NCI-H2107 treated with DMSO at 0.1 percent for 48 hours (cell line): ENCODE results near the gene CEP57.

Source experiments
- DNase-seq: peaks from one replicate; lab custom pipeline; 2025; ENCODE audit not compliant: unreplicated experiment; lab: John Stamatoyannopoulos, UW

Gene CEP57

DNA sequence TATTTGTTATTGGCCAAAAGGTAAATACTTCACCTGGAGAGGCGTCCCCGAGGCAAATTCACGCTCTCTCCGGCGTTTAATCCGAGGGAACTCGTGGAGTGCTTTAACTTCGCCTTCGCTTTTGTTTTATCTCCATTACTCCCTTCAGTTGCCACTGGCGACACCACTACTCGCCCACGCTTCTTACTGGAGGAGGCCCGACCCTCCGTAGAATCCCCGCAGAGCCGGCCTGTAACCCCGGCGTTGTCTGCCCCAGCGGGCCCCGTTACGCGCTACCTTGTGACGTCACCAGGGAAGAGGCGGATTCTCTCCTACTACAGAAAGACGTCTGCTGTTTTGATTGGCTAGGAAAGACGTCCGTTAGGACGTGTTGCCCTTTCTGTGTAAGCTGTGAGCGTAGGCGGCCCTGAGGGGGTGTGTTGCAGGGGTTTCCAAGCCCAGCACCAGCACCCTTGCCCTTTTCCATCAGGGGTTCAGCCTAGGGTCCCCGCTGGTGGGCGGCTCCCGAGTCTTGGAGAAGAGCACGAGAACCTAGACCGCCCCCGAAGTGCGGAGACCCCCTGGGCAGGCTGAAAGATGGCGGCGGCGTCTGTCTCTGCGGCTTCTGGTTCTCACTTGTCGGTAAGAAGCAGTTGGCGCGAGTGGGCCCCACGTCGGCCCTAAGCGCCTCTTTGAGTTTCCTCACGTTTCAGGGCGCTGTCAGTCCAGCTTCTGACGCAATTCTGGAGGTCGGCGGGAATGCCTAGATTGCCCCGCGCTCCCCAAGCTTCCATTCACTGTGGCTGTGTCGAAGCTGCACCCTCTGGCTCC, at the start of gene CEP57:
Gene CEP57 (plus strand): TSS at position 376 of the 810 bp plus-strand sequence. CDS start 201 bp downstream, at position 577.
- peak; percentile 87 for DNase-seq

GRCh38 chr11:95750101-95750500, 40.2 kb upstream of the CEP57 start:
- no peak for DNase-seq

GRCh38 chr11:95751515-95751914, 38.8 kb upstream of the CEP57 start:
- DNase-seq, result no peak

DNA sequence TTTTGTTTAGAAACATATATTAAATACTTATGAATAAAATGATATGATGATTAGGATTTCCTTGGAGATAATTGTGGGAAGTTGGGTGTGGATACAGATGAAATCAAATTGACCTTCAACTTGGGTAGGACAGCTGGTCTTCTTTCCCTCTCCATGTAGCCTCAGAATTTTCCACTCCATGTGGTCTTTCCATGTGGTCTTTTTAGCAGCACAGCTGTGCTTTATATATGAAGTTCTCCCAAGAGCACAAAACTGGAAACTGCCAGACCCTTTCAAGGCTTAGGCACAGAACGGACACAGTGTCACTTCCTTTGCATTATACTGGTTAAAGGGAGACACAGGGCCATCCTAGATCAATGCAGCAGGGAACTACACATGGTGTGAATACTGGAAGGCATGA, 29.4 kb upstream of the CEP57 start:
- DNase-seq, result no peak

DNA sequence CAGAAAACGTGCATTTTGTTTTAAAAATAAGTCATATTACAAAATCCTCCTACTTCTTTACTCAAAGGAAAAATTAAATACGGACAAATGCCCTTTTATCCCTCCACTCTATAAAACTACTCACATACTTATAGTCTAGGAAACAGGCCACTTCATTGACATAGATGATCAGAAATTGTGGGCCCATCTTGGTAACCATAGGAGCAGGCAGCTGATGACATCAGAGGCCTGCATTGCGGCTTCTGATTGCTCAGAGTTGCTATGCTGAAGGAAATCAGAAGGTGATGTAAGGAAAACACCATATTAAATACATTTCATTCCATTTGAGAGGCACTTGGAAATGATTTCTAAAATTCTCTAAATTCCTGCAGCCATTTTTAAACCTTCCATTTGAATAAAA, 27.8 kb upstream of the CEP57 start:
- no peak for DNase-seq

- peak; percentile 80 for DNase-seq
These were observed 25.9 kb upstream of the CEP57 start for GRCh38 chr11:95764267-95764898.

- no peak for DNase-seq
These were observed 23.6 kb upstream of the CEP57 start for GRCh38 chr11:95766701-95767100.

- DNase-seq, result no peak
These were observed 22.8 kb upstream of the CEP57 start for GRCh38 chr11:95767498-95767897.

DNA sequence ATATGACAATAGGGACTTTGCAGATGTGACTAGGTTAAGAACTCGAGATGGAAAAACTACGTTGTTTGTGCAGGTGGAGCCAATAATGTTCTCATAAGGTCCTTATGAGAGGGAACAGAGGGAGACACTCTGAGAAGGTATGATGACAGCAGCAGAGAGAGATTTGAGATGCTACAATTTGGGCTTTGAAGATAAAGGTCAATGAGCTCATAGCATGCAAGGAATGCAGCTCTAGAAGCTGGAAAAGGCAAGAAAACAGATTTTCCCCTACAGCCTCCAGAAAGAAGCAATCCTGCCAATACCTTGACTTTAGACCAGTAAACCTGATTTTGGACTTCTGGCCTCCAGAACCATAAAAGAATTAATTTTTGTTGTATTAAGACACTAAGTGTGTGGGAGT, 21.8 kb upstream of the CEP57 start:
- DNase-seq, result no peak

- DNase-seq, result no peak
These were observed 13.4 kb upstream of the CEP57 start for GRCh38 chr11:95776859-95777258.

- no peak for DNase-seq
These were observed 11.6 kb upstream of the CEP57 start for GRCh38 chr11:95778699-95779098.

DNA sequence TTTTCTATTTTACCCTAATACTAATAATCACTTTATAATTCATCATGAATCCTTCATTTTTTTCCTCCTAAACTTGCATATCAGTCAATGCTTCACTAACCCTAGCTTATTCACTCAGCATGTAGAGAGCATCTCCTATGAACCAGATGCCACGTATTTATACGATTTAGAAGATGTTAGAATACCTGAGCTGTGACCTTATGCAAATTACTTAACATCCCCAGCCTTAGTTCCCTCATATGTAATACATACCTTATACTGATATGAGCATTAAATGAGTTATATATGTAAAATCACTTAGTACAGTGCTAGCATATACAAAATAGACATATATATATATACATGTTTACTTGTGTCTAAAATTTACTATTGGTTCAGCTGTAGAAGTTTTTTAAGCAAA, 9.8 kb upstream of the CEP57 start:
- DNase-seq, result no peak

DNA sequence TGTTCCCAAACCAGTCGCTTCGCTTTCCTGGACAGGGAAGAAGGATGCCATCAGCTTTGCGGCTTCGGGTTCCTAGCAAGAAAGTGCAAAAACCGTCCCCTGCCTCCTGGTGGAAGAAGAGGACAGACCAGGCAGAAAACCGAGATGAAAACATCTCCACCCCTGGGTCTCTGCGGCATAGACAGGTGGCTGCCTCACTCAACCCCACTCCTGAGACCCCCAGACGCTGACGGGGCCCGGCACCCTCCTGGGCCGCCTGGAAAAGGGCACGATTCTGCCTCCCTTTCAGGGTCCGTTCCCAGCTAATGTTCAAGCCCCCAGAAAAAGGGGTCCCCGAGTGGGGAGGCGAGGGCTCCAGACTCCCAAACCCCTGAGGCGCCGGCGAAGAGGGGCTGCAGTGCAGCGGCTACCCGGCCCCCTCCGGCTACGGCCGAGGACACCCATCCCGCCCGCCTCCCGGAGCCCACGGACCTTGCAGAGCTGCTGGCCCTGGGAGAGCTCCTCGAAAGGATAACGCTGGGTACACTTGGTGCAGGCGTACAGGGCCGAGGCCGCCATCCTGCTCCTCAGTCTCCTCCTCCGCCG, 1.3 kb upstream of the CEP57 start:
- no peak for DNase-seq

GRCh38 chr11:95789506-95790122, 684 bp upstream of the CEP57 start, which contains the start of gene FAM76B:
Gene FAM76B, minus strand, starts transcription at chr11:95789782. Its CDS starts 304 bp downstream, at chr11:95789478.
- DNase-seq, result peak; percentile 93

DNA sequence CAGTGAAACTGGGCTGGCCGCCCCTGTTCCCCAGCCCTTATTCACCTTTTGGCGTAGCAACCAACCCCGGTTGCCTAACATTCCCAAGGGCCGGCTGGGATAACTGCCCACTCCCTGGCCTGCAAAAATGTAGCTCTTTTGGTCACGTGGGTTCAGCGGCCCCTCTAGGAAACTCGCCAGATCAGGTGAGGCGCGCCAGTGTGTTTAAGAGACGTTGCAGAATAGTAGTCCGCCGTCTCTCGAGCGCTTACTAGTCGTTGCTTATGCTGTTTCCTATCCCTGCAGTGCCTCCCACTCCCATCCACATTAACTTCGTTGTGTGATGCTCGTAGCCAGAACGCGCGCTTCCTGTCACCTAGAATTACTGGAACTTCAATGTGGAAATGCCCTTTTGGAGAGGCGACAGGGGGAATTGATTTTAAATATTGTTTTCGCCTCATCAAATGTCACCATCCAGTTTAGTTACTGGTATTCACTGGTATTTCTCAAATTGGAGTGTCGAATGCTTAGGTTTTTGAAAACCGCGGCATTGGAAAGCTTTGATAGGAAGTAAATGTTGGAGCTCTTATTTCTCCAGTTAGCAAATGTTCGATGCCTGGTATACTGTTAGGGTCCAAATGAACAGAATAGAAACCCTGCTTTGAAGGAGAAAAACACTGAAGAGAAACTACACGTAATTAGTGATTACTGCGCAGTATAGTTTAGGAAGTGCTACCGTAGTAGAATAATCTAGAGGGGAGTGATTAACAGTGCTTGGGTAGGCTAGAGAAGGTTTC, 823 bp downstream of the CEP57 start:
- peak; percentile 20 for DNase-seq

DNA sequence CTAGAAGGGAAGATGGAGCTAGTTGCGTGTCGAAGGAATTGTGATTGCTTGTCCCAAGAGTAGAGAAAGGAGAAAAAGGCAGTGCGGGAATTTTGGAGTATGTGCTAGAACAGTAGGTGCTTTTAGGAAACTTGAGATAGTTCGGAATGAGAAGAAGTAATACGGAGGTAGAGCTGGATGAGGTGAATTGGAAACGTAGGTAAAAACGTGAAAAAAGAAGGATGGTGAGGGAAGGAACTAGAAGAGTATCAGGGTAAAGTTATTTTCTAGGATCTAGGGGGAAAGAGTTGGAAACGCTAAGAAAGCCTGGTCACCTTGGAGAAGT, 1.4 kb downstream of the CEP57 start:
- no peak for DNase-seq

DNA sequence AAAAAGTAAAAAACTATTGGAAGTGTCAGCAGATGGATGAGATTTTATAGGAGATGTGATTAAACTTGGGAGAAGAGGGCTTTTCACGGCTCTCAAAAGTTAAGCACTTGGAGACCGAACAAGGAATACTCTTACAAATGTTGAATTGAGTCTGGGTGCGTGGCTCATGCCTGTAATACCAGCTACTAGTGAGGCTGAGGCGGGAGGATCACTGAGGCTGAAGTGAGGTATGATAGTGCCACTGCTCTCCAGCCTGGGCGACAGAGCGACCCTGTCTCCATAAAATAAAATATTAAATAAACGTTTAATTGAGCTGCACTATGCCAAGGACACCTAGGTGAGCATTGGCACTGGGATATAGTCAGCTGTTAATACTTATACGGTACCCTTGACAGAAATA, 1.9 kb downstream of the CEP57 start:
- no peak for DNase-seq

DNA sequence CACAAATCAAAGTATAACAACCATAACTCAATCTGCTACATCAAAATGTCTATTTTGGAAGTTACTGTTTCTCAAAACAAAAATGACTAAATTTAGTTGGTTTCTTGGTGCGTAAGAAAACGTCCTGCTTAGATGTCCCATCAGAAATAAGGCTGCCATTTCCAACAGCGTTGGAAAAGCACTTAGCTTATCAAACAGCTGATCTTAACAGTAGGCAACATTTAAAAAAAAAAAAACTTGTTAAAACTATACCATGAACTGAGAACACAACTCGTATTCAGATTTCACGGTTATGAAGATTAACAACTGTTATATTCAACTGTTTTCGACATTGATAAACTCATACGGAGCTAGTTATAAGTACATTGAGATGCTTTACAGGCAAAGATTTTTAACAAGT, 2.4 kb downstream of the CEP57 start:
- DNase-seq, result no peak

DNA sequence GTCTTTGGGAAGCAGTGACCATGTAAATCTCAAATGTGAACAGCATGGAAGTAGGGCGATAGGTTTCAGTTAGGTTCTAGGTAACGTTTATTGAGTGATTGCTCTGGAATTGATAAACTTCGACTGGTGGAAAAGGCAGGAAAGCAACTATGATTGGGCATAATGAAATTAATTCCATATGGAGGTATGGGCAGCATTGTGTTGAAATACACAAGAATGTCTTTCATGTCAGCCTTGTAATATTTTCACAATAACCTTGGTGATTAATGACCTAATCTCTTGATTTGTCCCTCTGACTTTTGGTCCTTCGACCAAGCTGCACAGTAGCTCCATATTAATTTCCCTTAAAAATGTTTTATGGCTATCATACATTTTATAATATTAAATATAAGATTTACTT, 2.8 kb downstream of the CEP57 start:
- no peak for DNase-seq

DNA sequence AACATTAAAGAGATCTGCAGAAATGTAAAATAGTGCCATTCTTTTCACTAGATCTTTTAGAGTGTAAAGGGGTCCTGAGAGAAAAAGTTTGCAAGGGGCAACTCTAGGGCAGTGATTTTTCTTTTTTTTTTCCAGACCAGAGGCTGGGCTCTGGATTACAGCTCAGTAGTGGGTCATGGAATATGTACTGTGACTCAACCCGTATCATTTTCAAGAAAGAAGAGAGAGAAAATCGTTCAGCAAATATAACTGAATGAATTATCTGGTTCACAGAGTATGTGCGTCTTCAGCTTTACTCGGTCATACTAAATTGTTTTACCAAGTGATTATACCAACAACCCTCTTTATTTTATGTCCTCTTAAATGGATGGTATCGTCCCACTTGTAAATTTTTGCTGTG, 3.8 kb downstream of the CEP57 start:
- DNase-seq, result no peak

- DNase-seq, result no peak
These were observed 5.5 kb downstream of the CEP57 start for GRCh38 chr11:95795627-95796295.
